Common myeloid progenitor, CD34-positive (primary cell): ENCODE results near the gene RAP2A.

Source experiments
- CTCF ChIA-PET: fragments of 350-600 bp; sonication (Branson Sonifier 250); formaldehyde crosslinking; loops from one replicate; lab custom pipeline; 2021; ENCODE audit warnings: antibody characterized with exemption; lab: Charles Lee
- POLR2A ChIA-PET: fragments of 350-600 bp; sonication (Branson Sonifier 250); formaldehyde crosslinking; loops from one replicate; lab custom pipeline; 2021; ENCODE audit warnings: antibody characterized with exemption; lab: Charles Lee
- DNase-seq, 3 donors: peaks; one replicate each; pipeline versions ENCODE4 v3.0.0 to v3.0.0-alpha.2; 2013
- H3K27ac ChIP-seq, 2 experiments: 1 replicate in 1 of 2; 2 replicates in 1 of 2; pipeline ENCODE4 v1.7.0; 2013; ENCODE audit warnings: inconsistent platforms in 2 of 2, low read length in 2 of 2, mild to moderate bottlenecking in 2 of 2, low read depth in 1 of 2, moderate library complexity in 1 of 2; ENCODE audit not compliant: severe bottlenecking in 2 of 2, insufficient read depth in 1 of 2, poor library complexity in 1 of 2
- H3K27me3 ChIP-seq, 5 experiments: replicated peaks in 2 of 5; 1 replicate in 3 of 5; 2 replicates in 2 of 5; pipeline versions ENCODE4 v1.6.1 to v1.7.0; 2013; ENCODE audit warnings: low read length in 4 of 5, mild to moderate bottlenecking in 2 of 5, moderate library complexity in 2 of 5, inconsistent platforms in 1 of 5; ENCODE audit not compliant: insufficient read depth in 5 of 5, control insufficient read depth in 4 of 5
- H3K36me3 ChIP-seq, 4 experiments: 1 replicate in 2 of 4; 2 replicates in 2 of 4; pipeline versions ENCODE4 v1.6.1 to v1.7.0; 2013; ENCODE audit warnings: low read length in 3 of 4, control low read depth in 1 of 4, mild to moderate bottlenecking in 1 of 4; ENCODE audit not compliant: control insufficient read depth in 4 of 4, insufficient read depth in 4 of 4
- H3K4me1 ChIP-seq, 4 experiments: 1 replicate in 3 of 4; 2 replicates in 1 of 4; pipeline versions ENCODE4 v1.6.1 to v1.7.1; 2013; ENCODE audit warnings: low read length in 3 of 4, mild to moderate bottlenecking in 3 of 4, control low read depth in 1 of 4, inconsistent platforms in 1 of 4, moderate library complexity in 1 of 4; ENCODE audit not compliant: control insufficient read depth in 4 of 4, insufficient read depth in 4 of 4; ENCODE audit errors: control extremely low read depth in 1 of 4
- H3K4me3 ChIP-seq, 7 experiments: 1 replicate in 4 of 7; 2 replicates in 3 of 7; pipeline versions ENCODE4 v1.5.1 to v1.7.0; 2013; ENCODE audit warnings: mild to moderate bottlenecking in 7 of 7, low read length in 6 of 7, moderate library complexity in 6 of 7, inconsistent platforms in 2 of 7, low read depth in 2 of 7, control low read depth in 1 of 7; ENCODE audit not compliant: insufficient read depth in 4 of 7, control insufficient read depth in 1 of 7; ENCODE audit errors: extremely low read depth in 1 of 7
- H3K9me3 ChIP-seq, 5 experiments: 1 replicate in 4 of 5; 2 replicates in 1 of 5; pipeline versions ENCODE4 v1.6.1 to v1.7.1; 2013; ENCODE audit warnings: low read length in 4 of 5, mild to moderate bottlenecking in 2 of 5, inconsistent platforms in 1 of 5, low read depth in 1 of 5, moderate library complexity in 1 of 5; ENCODE audit not compliant: control insufficient read depth in 4 of 5, insufficient read depth in 2 of 5; ENCODE audit errors: control extremely low read depth in 1 of 5
- WGBS: methylation state at CpG from one replicate; pipeline ENCODE4 v1.1.5; 2013; ENCODE audit not compliant: insufficient coverage; 5-methylcytosine and 5-hydroxymethylcytosine counted together

Gene RAP2A

DNA sequence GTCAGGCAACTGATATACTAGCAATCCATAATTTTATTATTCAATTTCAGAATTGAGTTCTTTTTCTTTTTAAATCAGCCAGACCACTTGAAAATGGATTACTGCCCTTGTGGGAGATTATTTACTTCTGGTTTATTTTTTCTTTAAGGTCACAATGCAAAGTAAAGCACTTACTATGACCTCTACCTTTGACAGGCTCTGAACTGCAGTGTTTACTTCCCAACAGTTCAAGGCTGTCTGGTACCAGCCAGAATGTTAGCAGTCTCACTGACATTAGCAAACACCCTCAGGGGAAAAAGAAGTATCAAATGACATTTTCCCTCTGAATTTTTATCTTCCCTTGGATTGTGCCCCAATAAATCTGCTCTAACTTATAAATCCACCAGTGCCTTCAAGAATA lies 57.5 kb downstream of the RAP2A start:
- H3K27me3 ChIP-seq, result no peaks in the 10 kb centered on the region
- H3K4me1 ChIP-seq, result no peaks in the 10 kb centered on the region
- ChIA-PET POLR2A (no interaction called here), CTCF (no interaction called here)
- no peaks in the 10 kb centered on the region for H3K36me3 ChIP-seq
- no peak overlapping the region for H3K4me3 ChIP-seq
- H3K27ac ChIP-seq, result no peak overlapping the region
- no peak for DNase-seq
- H3K9me3 ChIP-seq, result peaks cover 0 to 8% (median 2%) of the 10 kb centered on the region in 5 experiments

DNA sequence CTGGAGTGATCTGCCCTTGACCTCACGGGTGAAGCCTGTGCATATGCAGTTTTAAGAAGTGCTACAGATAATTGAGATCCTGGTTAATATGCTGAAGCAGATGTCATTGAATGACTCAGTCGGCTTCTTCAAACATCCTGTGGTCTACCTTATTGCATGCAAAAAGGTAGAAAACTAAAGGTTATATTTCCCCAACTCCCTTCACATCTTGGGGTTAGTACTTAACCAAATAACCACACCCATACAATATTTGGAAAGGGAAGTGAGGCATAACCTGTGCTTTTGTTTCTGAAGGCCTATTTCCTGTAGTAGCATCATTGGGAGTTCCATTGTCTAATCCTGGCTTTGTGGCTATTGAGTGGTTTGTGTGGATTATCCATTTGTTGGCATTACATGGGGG lies 58.3 kb downstream of the RAP2A start:
- CTCF ChIA-PET, result no interaction called here

DNA sequence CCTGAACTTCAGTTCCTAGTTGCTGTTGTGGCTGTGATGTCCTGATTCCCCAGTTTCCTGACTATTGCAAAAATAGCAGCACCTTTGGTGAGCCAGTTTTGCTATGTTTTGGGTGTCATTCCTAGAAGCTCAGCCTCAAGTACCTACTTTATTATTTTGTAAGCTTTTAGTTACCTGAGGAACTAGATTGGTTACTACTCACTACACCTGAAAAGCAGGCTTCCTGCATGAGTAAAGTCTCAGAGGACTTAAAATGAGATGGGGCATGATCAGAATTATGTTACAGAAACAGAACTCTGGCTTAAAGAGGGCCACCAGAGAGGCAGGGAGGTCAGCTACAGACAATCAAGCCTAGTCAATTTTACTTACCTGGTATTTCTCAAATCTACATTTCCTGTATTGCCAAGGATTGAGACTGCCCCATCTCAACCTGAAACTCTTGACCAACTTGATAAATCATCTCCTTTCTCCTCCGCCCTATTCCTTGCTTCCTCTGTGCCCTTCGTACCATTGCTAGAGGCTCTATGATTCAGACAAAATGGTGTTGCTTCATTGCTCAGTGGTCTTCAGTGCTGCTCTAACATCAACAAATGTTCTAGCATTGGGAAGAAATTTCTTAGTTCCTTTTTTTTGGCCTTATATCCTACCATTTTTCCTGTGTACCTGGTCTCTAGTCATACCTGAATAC lies 58.9 kb downstream of the RAP2A start:
- Histone ChIP-seq H3K9me3 (peaks cover 0 to 8% (median 2%) of the 10 kb centered on the region in 5 experiments), H3K27me3 (no peaks in the 10 kb centered on the region), H3K4me3 (no peak overlapping the region), H3K36me3 (no peaks in the 10 kb centered on the region), H3K4me1 (no peaks in the 10 kb centered on the region), H3K27ac (no peak overlapping the region)
- CTCF ChIA-PET, result no interaction called here
- DNase-seq, result no peak
- 100% methylated on average over 2 of the region's 2 CpGs for WGBS
- POLR2A ChIA-PET, result no interaction called here

More for the DNA sequence above, 58.3 kb downstream of the RAP2A start:
- H3K27me3 ChIP-seq, result no peaks in the 10 kb centered on the region
- H3K9me3 ChIP-seq, result peaks cover 0 to 8% (median 2%) of the 10 kb centered on the region in 5 experiments
- no CpG with 5 or more reads among the region's 2 CpGs for WGBS
- no peak overlapping the region for H3K4me3 ChIP-seq
- POLR2A ChIA-PET, result no interaction called here
- DNase-seq, result no peak
- no peaks in the 10 kb centered on the region for H3K36me3 ChIP-seq
- H3K4me1 ChIP-seq, result no peaks in the 10 kb centered on the region
- no peak overlapping the region for H3K27ac ChIP-seq

DNA sequence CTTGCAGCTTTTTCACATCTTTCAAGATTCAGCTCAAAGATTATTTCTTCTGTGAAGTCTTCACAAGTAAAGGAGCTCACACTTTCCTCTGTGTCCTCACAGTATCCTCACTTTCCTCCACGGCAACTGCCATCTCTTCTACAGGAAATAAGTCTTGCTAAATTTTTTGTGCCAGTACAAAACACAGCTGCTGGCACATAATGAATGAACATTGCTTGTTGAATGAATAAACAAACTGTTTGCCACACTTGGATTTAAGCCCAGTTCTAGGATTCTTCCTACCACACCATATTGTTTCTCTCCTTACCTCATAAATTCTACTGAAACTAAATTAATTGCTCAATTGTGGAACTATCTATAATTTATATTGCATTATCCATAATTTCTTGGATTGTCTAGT lies 59.5 kb downstream of the RAP2A start:
- no peaks in the 10 kb centered on the region for H3K4me1 ChIP-seq
- ChIA-PET POLR2A (no interaction called here), CTCF (no interaction called here)
- WGBS, result 100% methylated on average over 1 of the region's 1 CpG
- no peak overlapping the region for H3K27ac ChIP-seq
- H3K27me3 ChIP-seq, result no peaks in the 10 kb centered on the region
- no peaks in the 10 kb centered on the region for H3K36me3 ChIP-seq
- peaks cover 0 to 8% (median 2%) of the 10 kb centered on the region in 5 experiments for H3K9me3 ChIP-seq
- DNase-seq, result no peak
- no peak overlapping the region for H3K4me3 ChIP-seq

DNA sequence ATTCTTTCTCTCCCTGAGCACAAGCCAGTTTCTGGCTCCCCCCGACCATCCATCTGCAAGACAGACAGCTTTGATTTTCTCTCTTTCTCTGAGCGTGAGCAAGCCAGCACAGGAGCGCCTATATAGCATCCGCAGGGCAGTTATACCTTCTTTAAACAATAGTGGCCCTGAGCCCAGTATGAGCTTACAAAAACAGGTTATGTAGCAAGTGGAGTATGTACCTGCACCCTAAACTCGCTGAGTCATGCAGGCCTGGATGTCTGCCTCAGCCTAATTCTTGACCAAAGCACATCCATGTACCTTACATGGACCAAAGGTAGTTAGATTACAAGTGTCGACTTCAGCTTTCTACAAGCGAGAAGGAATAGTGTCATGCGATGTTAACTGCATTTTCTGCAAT lies 61.7 kb downstream of the RAP2A start:
- 93% methylated on average over 4 of the region's 8 CpGs for WGBS
- H3K4me3 ChIP-seq, result no peak overlapping the region
- no peak overlapping the region for H3K27ac ChIP-seq
- POLR2A ChIA-PET, result interaction anchor here (0.5 kb wide), 1 partner anchor 36 kb away, joined by 4 read pairs; no protein-coding TSS in a partner anchor
- CTCF ChIA-PET, result no interaction called here
- H3K27me3 ChIP-seq, result no peaks in the 10 kb centered on the region
- DNase-seq, result no peak
- peaks cover 0 to 8% (median 2%) of the 10 kb centered on the region in 5 experiments for H3K9me3 ChIP-seq
- no peaks in the 10 kb centered on the region for H3K36me3 ChIP-seq
- H3K4me1 ChIP-seq, result no peaks in the 10 kb centered on the region

DNA sequence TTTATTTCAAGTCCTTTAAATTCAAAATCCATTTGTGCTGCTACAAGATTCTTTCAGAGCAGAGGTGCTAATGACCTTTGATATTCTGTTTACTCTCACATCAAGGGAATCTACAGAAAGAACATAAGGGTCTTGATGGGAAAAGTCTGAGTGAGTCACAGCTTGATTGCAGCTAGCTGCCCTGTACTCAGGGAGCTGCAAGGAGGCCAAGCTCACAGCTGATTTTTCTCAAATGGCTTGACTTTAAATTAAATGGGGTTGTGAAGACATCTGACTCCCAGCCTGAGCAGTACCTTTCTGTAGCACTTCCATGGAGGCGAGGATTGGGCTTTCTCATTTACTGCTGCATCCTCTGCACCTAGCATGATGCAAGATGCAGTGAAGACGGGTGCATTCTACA lies 62.5 kb downstream of the RAP2A start:
- H3K9me3 ChIP-seq, result peaks cover 0 to 2% (median 2%) of the 10 kb centered on the region in 5 experiments
- ChIA-PET CTCF (no interaction called here), POLR2A (no interaction called here)
- no peaks in the 10 kb centered on the region for H3K4me1 ChIP-seq
- H3K27me3 ChIP-seq, result no peaks in the 10 kb centered on the region
- DNase-seq, result no peak
- WGBS, result 100% methylated on average over 2 of the region's 2 CpGs
- no peaks in the 10 kb centered on the region for H3K36me3 ChIP-seq
- H3K4me3 ChIP-seq, result no peak overlapping the region
- no peak overlapping the region for H3K27ac ChIP-seq

DNA sequence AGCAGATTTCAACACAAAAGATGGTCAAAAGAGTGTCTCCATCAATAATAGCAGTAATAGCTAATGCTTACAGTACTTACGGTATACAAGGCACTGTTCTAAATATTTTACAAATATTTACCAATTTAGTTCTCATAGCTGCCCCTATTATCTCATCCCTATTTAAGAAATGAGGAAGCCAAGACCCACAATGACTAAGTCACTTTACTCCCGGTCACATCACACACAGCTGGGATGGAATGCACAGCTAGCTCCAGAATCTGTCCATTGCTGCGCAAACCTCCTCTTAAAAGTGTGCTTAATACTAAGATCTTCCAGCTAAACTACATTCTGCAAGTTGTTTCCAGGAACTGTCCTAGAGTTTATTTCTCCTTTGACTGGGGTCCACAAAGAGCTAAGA lies 63.4 kb downstream of the RAP2A start:
- no peaks in the 10 kb centered on the region for H3K4me1 ChIP-seq
- no peak overlapping the region for H3K4me3 ChIP-seq
- H3K9me3 ChIP-seq, result peaks cover 0 to under 1% (median 0%) of the 10 kb centered on the region in 5 experiments
- H3K27ac ChIP-seq, result no peak overlapping the region
- peak in 2 of 3 donors; percentile 7 to 36 for DNase-seq
- H3K27me3 ChIP-seq, result peaks cover 0 to 2% (median 0%) of the 10 kb centered on the region in 5 experiments
- ChIA-PET POLR2A (no interaction called here), CTCF (no interaction called here)
- H3K36me3 ChIP-seq, result no peaks in the 10 kb centered on the region
- 67% methylated on average over 3 of the region's 3 CpGs for WGBS
